VCaP (cell line): ENCODE measurements around the gene TRPC4.

Experiments
- H3K27ac ChIP-seq: fragments of 450-650 bp; 2 replicates; pipeline ENCODE4 v1.5.1; 2017
- CTCF ChIP-seq: fragments of 450-650 bp; conservative IDR thresholded peaks from 2 replicates; pipeline ENCODE4 v1.5.1; 2017; ENCODE audit warnings: mild to moderate bottlenecking, moderate library complexity

The TRPC4 gene

DNA sequence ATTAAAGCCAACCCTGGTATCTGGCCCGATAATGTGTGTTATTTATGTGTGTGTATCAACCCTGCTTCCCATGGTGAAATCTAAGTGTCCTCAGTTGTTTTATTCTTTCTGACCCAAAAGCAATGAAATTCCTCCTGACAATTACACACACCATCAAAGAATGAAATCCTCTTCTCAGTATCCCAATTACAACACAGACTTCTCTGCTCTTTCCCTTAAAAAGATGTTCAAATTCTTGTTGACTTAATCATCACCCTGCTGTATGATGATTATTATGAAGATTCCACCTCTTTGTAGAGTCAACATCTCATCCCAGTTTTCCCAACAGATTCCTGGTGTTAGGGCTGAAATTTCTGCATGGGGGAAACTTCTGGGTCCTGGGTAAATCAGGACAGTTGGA is 8.9 kb upstream of the TRPC4 start:
- TF ChIP-seq CTCF, result no peak
- no peak overlapping the region for H3K27ac ChIP-seq

DNA sequence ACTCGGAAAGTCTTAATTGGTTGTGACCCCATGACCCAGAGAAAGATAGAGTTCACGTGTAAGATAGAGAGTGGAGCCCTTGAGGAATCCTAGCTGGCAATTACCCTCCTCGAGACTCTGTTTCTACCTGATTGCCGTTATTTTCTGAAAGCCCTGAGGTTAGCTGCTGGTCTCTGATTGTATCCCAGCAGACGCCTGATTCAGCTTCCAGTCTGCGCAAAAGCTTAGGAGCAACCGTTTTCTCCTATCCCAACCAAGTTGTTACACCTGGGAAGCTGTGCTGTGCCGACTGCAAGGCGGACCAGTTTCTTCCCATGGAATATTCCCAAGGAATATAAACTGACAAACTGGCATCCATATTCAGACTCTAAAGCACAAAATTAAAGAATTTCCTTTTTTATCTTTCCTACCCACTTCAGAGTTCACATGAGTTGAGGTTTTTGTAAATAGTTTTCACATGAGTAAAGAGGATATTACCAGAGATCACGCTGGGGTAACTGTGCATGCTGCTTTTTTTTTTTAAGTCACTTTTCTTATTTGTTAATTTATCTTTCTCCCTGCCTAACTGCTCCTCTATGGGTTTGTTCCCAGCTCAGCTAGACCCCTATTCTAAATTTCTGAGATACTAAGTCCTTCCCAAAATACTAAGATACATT is 1.5 kb upstream of the TRPC4 start:
- TF ChIP-seq CTCF, result no peak

GRCh38 chr13:37870489-37870845 is 895 bp upstream of the TRPC4 start:
- no peak overlapping the region for H3K27ac ChIP-seq
- peak; percentile 36 for TF ChIP-seq CTCF

More for the DNA sequence above, 1.5 kb upstream of the TRPC4 start:
- no peak overlapping the region for H3K27ac ChIP-seq

- H3K27ac ChIP-seq, result no peak overlapping the region
- no peak for TF ChIP-seq CTCF
These were observed 141 bp downstream of the TRPC4 start for GRCh38 chr13:37869506-37869755.

- TF ChIP-seq CTCF, result no peak
- H3K27ac ChIP-seq, result no peak overlapping the region
These were observed 674 bp downstream of the TRPC4 start for GRCh38 chr13:37868691-37869505.

- TF ChIP-seq CTCF, result no peak
- no peak overlapping the region for H3K27ac ChIP-seq
These were observed 5.9 kb downstream of the TRPC4 start for GRCh38 chr13:37863708-37864107.

GRCh38 chr13:37835392-37835791 is 34.2 kb downstream of the TRPC4 start:
- H3K27ac ChIP-seq, result no peak overlapping the region
- no peak for TF ChIP-seq CTCF
